Stimulated activated CD8-positive, alpha-beta memory T cell treated with anti-CD3 and anti-CD28 coated beads, Interleukin-12 subunit alpha, Interleukin-12 subunit beta, amount 100 ng/mL, for 1 hour (primary cell): Measurements from ENCODE around the gene NEDD1.
A peak's percentile ranks its signal among the peaks of the same experiment; 100 is the strongest.

Experiments used
- DNase-seq: peaks from one replicate; pipeline ENCODE4 v3.0.0-alpha.2; 2020; ENCODE audit warnings: low read depth

Gene NEDD1

GRCh38 chr12:96906849-96907670 lies at the start of gene NEDD1:
Gene NEDD1 (plus strand): TSS chr12:96907257. CDS start chr12:96909760, 2,503 bp downstream.
- peak; percentile 71 for DNase-seq

- DNase-seq: no peak
Measured at GRCh38 chr12:96858162-96858561, 48.9 kb upstream of the NEDD1 start.

- no peak for DNase-seq
Measured at GRCh38 chr12:96861656-96862055, 45.4 kb upstream of the NEDD1 start.

- DNase-seq: no peak
Measured at GRCh38 chr12:96862326-96862725, 44.7 kb upstream of the NEDD1 start.

DNA sequence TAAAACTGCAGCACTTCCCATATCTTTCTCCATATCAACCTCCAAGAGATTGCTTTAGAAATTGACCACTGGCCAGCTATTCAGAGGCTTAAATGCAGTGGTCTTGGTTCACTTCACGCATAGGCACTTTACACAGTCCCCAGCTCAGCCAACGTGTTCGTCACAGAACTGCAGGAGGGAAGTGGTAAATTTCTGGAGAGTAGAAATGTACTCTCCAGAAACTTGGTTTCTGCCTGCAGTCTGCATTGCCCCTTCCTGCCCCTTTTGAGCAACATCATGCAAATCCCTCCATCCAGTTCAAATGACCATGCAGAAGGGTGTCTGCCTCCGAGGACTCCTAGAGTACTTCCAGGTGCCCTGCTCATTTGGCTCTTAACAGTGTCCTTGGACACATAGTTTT lies 42.7 kb upstream of the NEDD1 start:
- DNase-seq: no peak

DNA sequence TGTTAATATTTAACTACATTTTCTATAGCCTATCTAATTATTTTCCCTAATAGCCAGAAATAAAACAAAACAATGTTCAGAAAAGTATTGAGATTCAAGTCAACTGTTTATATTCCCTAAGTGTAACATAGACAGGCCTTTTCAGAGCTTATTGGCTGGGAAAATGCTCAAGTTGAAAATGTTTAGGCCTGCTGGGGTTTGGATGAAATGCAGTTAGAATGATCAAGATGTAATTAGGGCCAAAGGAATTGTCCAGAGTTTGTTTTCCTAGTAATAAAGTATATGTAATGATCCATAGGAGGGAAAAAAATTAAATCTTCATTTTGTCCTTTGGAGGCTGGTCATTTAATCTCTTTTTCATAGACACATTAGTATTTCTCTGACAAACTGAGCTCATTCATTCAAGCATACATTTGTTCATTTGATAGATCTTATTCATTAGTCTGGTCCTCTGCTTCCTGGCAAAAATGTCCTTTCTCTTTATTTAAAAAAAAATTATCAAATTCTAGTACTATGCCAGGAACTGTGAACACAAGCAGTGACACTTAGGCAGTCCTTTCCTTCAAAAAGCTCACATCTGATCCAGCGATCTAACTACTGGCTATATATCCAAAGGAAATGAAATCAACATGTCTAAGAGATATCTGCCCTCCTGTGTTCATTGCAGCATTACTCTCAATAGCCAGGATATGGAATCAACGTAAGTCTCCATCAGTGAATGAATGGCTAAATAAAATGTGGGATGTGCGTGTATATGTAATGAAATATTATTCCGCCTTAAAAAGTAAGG lies 40.1 kb upstream of the NEDD1 start:
- DNase-seq: no peak

DNA sequence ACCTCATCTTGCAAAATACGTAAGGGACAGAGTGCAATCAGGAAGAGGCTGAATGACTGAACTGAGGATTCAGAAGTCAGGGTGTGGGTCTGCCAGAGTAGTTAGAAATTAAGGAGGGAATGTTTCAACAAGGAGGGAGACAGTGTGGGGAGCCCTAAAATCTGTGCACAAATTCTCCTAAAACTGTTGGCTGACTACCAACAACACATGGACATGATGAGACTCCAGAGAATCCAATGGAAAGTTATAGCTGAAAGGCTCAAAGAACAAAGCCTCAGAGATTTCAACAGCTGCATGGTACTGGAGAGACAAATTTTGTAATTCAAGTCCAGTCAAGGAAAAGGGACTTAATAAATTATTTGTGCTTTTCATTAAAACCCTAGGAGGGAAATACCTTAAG lies 36.1 kb upstream of the NEDD1 start:
- DNase-seq: no peak

GRCh38 chr12:96872961-96873360 lies 34.1 kb upstream of the NEDD1 start:
- no peak for DNase-seq

DNA sequence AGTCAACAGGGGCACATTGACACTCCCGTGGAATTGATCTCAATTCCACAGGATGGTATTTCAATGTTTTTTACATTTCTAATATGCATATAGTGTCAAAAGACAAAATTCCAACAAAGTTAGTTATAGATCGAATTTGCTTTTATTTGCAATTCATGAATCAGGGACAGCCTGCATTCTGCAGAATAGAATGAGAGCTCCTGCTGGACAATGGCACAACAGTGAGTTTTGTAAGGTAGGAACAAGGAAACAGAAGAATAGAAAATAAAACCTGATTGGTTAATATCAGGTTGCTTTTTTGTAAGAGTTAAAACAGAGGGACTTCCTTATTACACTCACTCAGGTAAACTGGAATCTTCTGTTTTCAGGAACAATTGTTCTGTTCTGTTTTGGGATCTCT lies 32.8 kb upstream of the NEDD1 start:
- no peak for DNase-seq

DNA sequence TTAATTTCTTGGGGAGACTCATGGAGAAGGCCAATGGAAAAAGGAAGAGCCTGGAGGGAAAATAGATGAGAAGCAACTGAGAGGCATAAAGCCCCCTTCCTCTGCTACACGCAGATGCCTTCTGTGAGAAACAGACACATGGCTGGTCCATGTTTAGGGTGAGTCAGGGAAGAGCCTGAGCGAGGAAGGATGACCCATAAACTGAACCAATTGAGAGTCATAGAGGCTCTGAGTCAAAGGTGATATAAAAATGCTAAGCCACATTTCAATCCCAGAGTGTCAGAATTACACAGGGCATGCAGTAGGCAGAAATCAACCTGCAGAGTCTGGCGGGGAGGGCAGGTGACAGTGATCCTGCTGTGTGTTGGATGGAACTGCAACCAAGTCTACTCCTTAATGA lies 30.1 kb upstream of the NEDD1 start:
- DNase-seq: no peak

GRCh38 chr12:96878704-96879103 lies 28.4 kb upstream of the NEDD1 start:
- no peak for DNase-seq

GRCh38 chr12:96879301-96879700 lies 27.8 kb upstream of the NEDD1 start:
- DNase-seq: no peak

GRCh38 chr12:96880220-96880619 lies 26.8 kb upstream of the NEDD1 start:
- no peak for DNase-seq

- DNase-seq: no peak
Measured at GRCh38 chr12:96881608-96882007, 25.4 kb upstream of the NEDD1 start.

DNA sequence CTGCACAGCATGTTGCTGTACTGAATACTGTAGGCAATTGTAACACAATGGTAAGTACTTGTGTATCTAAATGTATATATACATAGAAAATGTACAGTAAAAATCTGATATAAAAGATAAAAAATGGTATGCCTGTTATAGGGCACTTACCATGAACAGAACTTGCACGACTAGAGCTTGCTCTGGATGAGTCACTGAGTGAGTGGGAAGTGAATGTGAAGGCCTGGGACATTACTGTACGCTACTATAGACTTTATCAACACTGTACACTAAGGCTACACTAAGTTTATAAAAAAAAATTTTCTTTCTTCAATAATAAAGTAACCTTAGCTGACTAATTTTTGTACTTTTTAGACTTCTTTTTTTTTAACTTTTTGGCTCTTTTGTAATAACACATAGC lies 24.2 kb upstream of the NEDD1 start:
- no peak for DNase-seq

DNA sequence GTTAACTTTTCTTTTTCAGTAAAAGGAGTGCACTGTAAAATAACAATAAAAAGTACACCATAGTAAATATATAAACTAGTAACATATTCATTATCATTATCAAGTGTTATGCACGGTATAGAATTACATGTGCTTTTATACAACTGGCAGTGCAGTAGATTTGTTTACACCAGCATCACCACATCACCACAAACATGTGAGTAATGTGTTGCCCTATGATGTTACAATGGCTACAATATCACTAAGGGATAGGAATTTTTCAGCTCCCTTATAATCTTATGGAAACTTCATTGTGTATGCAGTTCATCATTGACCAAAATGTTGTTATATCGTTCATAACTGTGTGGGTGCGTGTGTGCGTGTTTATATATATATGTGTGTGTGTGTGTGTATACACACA lies 23.5 kb upstream of the NEDD1 start:
- DNase-seq: no peak

DNA sequence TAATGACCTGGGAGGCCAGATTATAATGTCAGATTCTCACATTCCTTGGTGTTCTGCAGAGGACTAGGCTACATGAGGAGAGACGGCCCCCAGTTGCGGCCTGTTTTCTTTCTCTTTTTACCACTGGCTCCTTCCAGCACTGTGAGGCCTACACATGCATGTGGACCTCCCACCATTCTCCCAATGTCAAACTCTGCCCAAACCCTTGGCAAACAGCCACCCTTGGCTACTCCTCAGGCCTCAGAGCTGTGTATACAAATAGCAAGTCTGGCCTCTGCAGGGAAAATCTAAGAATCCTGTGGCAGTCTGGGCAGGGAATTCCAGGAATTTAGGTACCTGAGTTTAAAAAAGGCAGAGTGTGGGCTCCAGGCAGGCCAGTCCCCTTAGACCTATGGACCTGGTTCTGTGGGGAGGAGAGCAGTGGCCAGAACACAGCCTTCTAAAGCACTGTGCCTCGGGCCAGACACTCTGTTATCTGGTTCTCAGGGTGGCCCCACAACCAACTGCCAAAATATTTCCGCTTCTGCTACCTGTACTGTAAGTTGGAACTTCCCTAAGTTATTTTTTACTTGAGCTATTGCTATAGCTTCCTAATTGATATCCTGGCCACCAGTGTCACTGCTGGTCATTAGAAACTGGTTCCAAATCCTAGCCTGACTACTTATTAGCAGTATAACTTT lies 19.9 kb upstream of the NEDD1 start:
- no peak for DNase-seq

DNA sequence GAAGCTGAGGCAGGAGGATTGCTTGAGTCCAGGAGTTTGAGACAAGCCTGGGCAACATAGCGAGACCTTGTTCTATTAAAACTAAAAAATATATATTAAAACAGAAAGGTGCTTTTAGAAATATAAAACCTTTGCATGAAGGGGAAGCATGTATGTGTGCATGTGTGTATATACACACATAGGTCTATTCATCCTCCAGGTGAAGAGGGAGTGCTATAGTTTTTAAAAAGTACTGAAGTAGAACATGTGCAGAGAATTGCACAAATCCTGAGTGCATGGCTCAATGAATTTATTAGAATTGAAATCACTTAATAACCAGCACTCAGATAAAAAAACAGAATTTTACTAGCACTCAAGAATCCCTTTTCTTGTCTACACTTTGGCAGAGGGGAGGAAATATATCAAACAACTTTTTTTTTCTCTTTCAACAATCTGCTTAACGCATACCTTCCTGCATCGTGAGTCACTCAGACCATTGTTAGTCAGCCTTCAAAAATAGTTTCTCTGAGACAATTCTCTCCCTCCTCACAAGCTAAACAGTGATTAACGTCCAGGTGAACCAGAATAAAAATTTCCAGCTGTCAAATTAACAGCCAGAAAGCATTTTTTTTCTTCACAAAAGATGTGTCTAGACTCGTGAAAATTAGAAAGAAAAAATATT lies 17.7 kb upstream of the NEDD1 start:
- DNase-seq: no peak

GRCh38 chr12:96890331-96890730 lies 16.7 kb upstream of the NEDD1 start:
- no peak for DNase-seq

DNA sequence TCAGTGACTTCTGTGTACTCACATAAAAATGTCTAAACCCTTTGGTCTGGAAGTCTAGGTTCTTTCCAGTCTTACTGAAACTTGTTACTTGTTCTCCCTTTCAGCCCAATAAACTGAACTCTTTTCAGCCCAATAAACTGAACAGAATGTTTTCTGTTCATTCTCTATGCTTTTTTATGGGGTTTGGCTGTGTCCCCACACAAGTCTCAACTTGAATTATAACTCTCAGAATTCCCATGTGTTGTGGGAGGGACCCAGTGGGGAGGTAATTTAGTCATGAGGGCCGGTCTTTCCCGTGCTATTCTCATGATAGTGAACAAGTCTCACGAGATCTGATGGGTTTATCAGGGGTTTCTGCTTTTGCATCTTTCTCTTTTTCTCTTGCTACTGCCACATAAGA lies 15.0 kb upstream of the NEDD1 start:
- DNase-seq: no peak

DNA sequence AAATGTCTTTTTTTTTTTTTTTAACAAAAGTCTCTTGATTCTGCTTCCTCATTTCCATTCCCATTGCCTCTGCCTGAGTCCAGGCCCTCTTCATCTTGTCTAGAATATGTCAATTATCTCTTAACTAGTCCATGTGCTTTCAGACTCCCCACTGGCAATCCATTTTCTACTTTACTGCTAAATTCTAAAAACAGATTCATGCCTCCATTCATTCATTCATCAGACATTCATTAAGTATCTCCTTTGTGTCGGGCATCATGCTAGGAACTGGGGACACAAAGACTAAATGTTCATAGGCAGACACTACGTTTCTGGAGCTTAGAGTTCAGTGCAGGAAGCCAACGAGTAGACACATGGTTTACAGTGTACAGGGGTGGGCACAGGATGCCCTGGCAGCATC lies 9.6 kb upstream of the NEDD1 start:
- no peak for DNase-seq

- no peak for DNase-seq
Measured at GRCh38 chr12:96901175-96901574, 5.9 kb upstream of the NEDD1 start.
